GM06990 (cell line): ENCODE data around the gene LIPT2.

Experiments
- DNase-seq: peaks from one replicate; pipeline ENCODE4 v3.0.0-alpha.2; 2011; ENCODE audit not compliant: insufficient read length; ENCODE audit errors: extremely low read depth
- H3K27me3 ChIP-seq: replicated peaks from 2 replicates; pipeline ENCODE4 v1.6.0; 2011; ENCODE audit warnings: low read length; ENCODE audit not compliant: control insufficient read depth, insufficient read depth
- H3K36me3 ChIP-seq: 2 replicates; pipeline ENCODE4 v1.5.1; 2011; ENCODE audit warnings: low read length; ENCODE audit not compliant: control insufficient read depth, insufficient read depth
- H3K4me3 ChIP-seq: replicated peaks from 2 replicates; pipeline ENCODE4 v1.5.1; 2011; ENCODE audit warnings: low read depth, mild to moderate bottlenecking, control low read depth, low read length
- TF ChIP-seq, protein P1 (sequence below): IDR thresholded peaks from 2 replicates; pipeline ENCODE4 v1.5.1; 2011; ENCODE audit warnings: low read length, control low read depth, mild to moderate bottlenecking, inconsistent platforms; ENCODE audit not compliant: insufficient read depth, poor library complexity, severe bottlenecking

The LIPT2 gene

DNA sequence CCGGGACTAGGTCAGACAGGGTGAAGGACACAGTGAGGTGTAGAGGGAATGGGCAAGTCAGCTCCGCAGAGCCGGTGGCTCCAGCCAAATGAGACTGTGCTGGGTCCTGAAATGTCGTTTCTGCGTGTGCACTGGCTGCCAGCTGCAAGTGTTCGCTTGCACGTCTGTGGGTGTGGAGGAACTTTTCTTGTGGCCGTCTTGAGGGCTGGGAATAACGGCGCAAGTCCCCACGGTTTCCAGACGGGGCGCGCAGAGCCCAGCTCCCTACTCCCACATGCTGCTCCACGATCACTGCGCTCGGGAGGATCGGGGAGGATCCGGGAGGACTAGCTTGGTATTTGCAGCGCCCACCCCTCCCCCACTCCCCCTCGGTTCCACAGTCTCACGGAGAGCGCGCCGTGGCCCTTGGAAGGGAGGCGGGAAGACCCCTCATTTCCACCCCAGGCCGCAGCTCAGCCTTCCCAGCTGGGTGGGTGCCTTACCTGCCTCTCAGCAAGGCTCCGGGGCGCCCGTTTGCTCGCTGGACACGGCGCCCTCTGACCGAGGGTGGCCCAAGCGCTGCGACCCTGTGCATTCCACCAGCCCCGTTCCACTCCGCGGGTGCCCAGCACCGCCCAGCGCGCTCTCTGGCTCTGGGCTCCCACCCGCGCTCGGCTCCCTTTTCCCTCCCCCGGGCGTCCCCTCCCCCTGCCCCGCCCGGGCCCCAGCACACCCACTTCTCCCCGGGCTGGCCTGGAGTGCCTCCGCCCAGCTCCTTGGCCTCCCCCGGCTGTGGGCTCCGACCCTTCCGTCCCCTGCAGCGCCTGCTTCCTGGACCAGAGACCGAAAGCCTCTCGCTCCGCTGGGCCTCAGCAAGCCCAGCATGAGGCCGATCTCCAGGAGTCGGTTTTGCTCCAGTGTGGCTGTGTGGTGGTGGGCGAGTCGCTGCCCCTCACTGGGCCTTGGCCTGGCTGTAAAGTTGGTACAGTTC, 26.3 kb downstream of the LIPT2 start, which contains the start of gene KCNE3:
TSS of gene KCNE3 (minus strand) at position 634 of the 970 bp plus-strand sequence. CDS start 9,986 bp downstream, outside the sequence.
- TF ChIP-seq, protein P1, sequence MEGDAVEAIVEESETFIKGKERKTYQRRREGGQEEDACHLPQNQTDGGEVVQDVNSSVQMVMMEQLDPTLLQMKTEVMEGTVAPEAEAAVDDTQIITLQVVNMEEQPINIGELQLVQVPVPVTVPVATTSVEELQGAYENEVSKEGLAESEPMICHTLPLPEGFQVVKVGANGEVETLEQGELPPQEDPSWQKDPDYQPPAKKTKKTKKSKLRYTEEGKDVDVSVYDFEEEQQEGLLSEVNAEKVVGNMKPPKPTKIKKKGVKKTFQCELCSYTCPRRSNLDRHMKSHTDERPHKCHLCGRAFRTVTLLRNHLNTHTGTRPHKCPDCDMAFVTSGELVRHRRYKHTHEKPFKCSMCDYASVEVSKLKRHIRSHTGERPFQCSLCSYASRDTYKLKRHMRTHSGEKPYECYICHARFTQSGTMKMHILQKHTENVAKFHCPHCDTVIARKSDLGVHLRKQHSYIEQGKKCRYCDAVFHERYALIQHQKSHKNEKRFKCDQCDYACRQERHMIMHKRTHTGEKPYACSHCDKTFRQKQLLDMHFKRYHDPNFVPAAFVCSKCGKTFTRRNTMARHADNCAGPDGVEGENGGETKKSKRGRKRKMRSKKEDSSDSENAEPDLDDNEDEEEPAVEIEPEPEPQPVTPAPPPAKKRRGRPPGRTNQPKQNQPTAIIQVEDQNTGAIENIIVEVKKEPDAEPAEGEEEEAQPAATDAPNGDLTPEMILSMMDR = no peak
- H3K36me3 ChIP-seq = no peaks in the 10 kb centered on the region
- H3K4me3 ChIP-seq = no peak within 1 kb of the TSS
- DNase-seq = no peak
- peaks cover 3% of the 10 kb centered on the region for H3K27me3 ChIP-seq

DNA sequence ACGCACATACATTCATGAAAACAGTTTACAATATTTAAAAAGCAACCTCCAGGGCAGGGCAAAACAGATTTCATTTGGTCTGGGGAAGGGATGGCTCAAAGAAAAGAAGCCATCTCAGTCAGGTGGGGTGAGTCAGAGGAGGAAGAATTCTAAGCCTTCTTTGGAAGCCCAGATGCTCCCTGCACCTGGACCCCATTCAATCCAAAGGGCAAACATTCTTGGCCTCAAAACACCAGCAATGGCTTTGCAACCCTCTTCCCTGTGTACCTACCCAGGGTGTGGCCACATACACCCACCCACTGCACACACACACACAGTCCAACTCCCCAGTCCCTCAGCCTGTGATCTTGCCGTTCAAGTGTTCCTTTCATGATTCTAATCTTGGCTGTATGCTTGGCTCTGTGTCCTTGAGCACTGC, 28.2 kb downstream of the LIPT2 start:
- H3K4me3 ChIP-seq = no peak overlapping the region
- peaks cover 3% of the 10 kb centered on the region for H3K27me3 ChIP-seq
- no peak for DNase-seq
- H3K36me3 ChIP-seq = no peaks in the 10 kb centered on the region
- TF ChIP-seq, protein P1 = no peak

DNA sequence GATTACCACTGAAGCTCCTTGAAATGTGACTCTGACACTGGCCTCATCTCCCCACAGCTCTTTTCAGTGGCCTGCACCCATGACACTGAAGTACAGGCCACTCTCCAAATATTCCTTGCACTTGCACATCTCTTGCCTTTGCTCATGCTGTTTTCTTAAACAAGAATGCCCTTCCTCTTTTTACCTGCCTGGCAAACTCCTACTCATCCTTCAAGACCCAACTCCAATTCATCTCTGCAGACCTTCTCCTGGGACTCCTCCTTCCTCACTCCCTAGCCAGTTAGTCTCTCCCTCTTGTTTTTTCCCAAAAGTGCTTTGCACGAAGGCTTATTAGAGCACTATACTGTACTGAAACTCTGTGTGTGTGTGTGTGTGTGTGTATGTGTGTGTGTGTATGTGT, 28.8 kb downstream of the LIPT2 start:
- DNase-seq = no peak
- H3K4me3 ChIP-seq = no peak overlapping the region
- peaks cover 3% of the 10 kb centered on the region for H3K27me3 ChIP-seq
- TF ChIP-seq, protein P1 = no peak
- H3K36me3 ChIP-seq = no peaks in the 10 kb centered on the region

DNA sequence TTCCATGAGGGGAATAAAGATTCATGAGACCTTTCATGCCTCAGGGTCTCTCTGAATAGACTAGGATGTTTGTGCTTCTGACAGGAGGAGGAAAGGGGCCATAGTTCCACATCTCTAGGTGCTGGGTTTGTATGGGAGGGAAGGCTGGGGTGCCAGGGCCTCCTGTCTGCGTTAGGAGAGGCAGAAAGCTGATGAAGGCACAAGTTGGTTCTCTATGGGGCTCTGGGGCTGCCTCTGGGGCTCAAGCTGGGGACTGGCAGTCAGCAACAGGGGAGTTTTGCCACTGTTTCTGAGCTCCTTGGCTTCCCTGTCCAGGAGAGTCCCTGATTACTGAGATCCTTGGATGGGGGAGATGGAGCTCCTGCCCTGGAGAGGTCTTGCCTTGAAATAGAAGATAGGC, 30.3 kb downstream of the LIPT2 start:
- no peak for DNase-seq
- H3K27me3 ChIP-seq = peaks cover 3% of the 10 kb centered on the region
- TF ChIP-seq, protein P1 = no peak
- no peaks in the 10 kb centered on the region for H3K36me3 ChIP-seq
- H3K4me3 ChIP-seq = no peak overlapping the region

DNA sequence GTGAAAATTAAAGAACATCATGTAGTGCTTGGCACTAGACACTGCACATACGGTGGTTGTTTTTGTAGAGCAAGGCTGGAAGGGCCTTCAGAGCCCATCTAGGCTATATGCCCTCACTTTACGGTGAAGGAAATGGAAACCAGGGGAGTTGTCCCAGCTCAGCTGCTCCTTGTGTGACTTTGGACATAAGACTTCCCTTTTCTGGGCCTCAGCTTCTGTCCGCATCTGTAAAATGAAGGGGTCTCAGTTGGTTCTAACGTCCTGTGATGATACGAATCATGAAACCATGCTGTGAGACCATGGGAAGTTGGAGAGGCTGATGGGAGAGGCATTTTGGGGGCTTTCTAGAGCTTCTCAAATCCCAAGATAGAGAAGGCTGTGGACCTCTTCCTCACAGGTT, 30.9 kb downstream of the LIPT2 start:
- DNase-seq = no peak
- no peak overlapping the region for H3K4me3 ChIP-seq
- H3K27me3 ChIP-seq = peaks cover 3% of the 10 kb centered on the region
- H3K36me3 ChIP-seq = no peaks in the 10 kb centered on the region
- TF ChIP-seq, protein P1 = no peak
